ENCODE results near the gene COL24A1.

- TF ChIP-seq CTCF (IDR thresholded peaks at IDR 0.05) (no peak), POLR2A (IDR thresholded peaks at IDR 0.05) (no peak), POLR2AphosphoS5 (IDR thresholded peaks at IDR 0.05) (no peak)
These were observed 399.7 kb downstream of the COL24A1 start for GRCh38 chr1:85756864-85757263.

All from sigmoid colon (tissue), 4 donors.